Measurements from ENCODE around the gene SIAH2.

Gene SIAH2

GRCh38 chr3:150748684-150749047, 14.3 kb downstream of the SIAH2 start:
- Histone ChIP-seq H3F3A (ENCODE audit: insufficient read depth, low read length) (no peaks in the 10 kb centered on the region), H3K27ac (ENCODE audit: low read depth, low read length, poor library complexity, severe bottlenecking) (peak overlapping the region; percentile 20), H3K36me3 (ENCODE audit: insufficient read depth, low read length) (peaks cover 41% of the 10 kb centered on the region), H3K27me3 (ENCODE audit: insufficient read depth, low read length) (no peaks in the 10 kb centered on the region), H3K9me3 (ENCODE audit: low read length) (no peaks in the 10 kb centered on the region), H3K4me3 (ENCODE audit: low read depth, low read length, poor library complexity, severe bottlenecking) (no peak overlapping the region), H3K4me2 (ENCODE audit: low read length) (peak overlapping the region; percentile 2; the same call in 1 of the 2 replicates), H3K9me2 (ENCODE audit: low read depth, low read length) (no peaks in the 10 kb centered on the region), H3K9ac (ENCODE audit: low read length) (no peak overlapping the region; the same call in 1 of the 2 replicates), H4K20me1 (ENCODE audit: insufficient read depth, low read length) (no peaks in the 10 kb centered on the region), H2AFZ (ENCODE audit: low read length) (no peak overlapping the region), H3K79me2 (ENCODE audit: insufficient read depth, low read length) (peaks cover 97% of the 10 kb centered on the region), H3K4me1 (ENCODE audit: insufficient read depth, low read length, severe bottlenecking) (peaks cover 81% of the 10 kb centered on the region)
- TF ChIP-seq CTCF (IDR thresholded peaks at IDR 0.05; ENCODE audit: low read length) (no peak), EZH2 (IDR thresholded peaks at IDR 0.05; ENCODE audit: borderline replicate concordance, low read length) (no peak)

- H3K27ac ChIP-seq (ENCODE audit: low read depth, low read length, poor library complexity, severe bottlenecking): peak overlapping the region; percentile 20
Observed at GRCh38 chr3:150747886-150748683, 14.9 kb downstream of the SIAH2 start.

GRCh38 chr3:150746791-150747590, 16.0 kb downstream of the SIAH2 start:
- H3K27me3 ChIP-seq (ENCODE audit: insufficient read depth, low read length): no peaks in the 10 kb centered on the region
- TF ChIP-seq CTCF (IDR thresholded peaks at IDR 0.05; ENCODE audit: low read length) (no peak), EZH2 (IDR thresholded peaks at IDR 0.05; ENCODE audit: borderline replicate concordance, low read length) (no peak)
- H3K9me2 ChIP-seq (ENCODE audit: low read depth, low read length): no peaks in the 10 kb centered on the region
- H3K4me3 ChIP-seq (ENCODE audit: low read depth, low read length, poor library complexity, severe bottlenecking): no peak overlapping the region
- H3K4me2 ChIP-seq (ENCODE audit: low read length): no peak overlapping the region
- H3F3A ChIP-seq (ENCODE audit: insufficient read depth, low read length): no peaks in the 10 kb centered on the region
- peaks cover 86% of the 10 kb centered on the region for H3K79me2 ChIP-seq (ENCODE audit: insufficient read depth, low read length)
- no peaks in the 10 kb centered on the region for H3K9me3 ChIP-seq (ENCODE audit: low read length)
- H4K20me1 ChIP-seq (ENCODE audit: insufficient read depth, low read length): no peaks in the 10 kb centered on the region
- peaks cover 90% of the 10 kb centered on the region for H3K4me1 ChIP-seq (ENCODE audit: insufficient read depth, low read length, severe bottlenecking)
- H3K9ac ChIP-seq (ENCODE audit: low read length): no peak overlapping the region
- H3K27ac ChIP-seq (ENCODE audit: low read depth, low read length, poor library complexity, severe bottlenecking): no peak overlapping the region
- peaks cover 38% of the 10 kb centered on the region for H3K36me3 ChIP-seq (ENCODE audit: insufficient read depth, low read length)
- H2AFZ ChIP-seq (ENCODE audit: low read length): no peak overlapping the region

More at GRCh38 chr3:150747886-150748683, 14.9 kb downstream of the SIAH2 start:
- Histone ChIP-seq H3K4me3 (ENCODE audit: low read depth, low read length, poor library complexity, severe bottlenecking) (no peak overlapping the region), H3K9me3 (ENCODE audit: low read length) (no peaks in the 10 kb centered on the region), H3F3A (ENCODE audit: insufficient read depth, low read length) (no peaks in the 10 kb centered on the region), H3K36me3 (ENCODE audit: insufficient read depth, low read length) (peaks cover 36% of the 10 kb centered on the region), H3K27me3 (ENCODE audit: insufficient read depth, low read length) (no peaks in the 10 kb centered on the region), H3K9me2 (ENCODE audit: low read depth, low read length) (no peaks in the 10 kb centered on the region), H4K20me1 (ENCODE audit: insufficient read depth, low read length) (no peaks in the 10 kb centered on the region), H3K79me2 (ENCODE audit: insufficient read depth, low read length) (peaks cover 96% of the 10 kb centered on the region), H3K4me1 (ENCODE audit: insufficient read depth, low read length, severe bottlenecking) (peaks cover 87% of the 10 kb centered on the region), H3K4me2 (ENCODE audit: low read length) (peak overlapping the region; percentile 2; the same call in 1 of the 2 replicates), H2AFZ (ENCODE audit: low read length) (no peak overlapping the region), H3K9ac (ENCODE audit: low read length) (no peak overlapping the region; the same call in 1 of the 2 replicates)
- TF ChIP-seq EZH2 (IDR thresholded peaks at IDR 0.05; ENCODE audit: borderline replicate concordance, low read length): no peak
- no peak for TF ChIP-seq CTCF (IDR thresholded peaks at IDR 0.05; ENCODE audit: low read length)
